Thoracic aorta (tissue), 2 donors: ENCODE results near the gene BCL2L1. TPM values are rescaled to one million over a fixed set of nuclear protein-coding genes. Genes with fewer than 3 reads are reported as not detected.

Experiments
- ATAC-seq: fragments of 150-250 bp; one replicate; pipeline ENCODE4 v1.8.0; 2017; ENCODE audit warnings: low read depth; ENCODE audit not compliant: insufficient number of reproducible peaks, low FRiP score
- DNase-seq: peaks from one replicate; pipeline ENCODE4 v3.0.0-alpha.2; 2020; ENCODE audit warnings: low spot score
- H3K27ac ChIP-seq, 2 donors: fragments of 200-600 bp; sonication (generic); 1 replicate in 1 of 2; 2 replicates in 1 of 2; pipeline ENCODE4 v1.5.1; 2016; ENCODE audit warnings: mild to moderate bottlenecking in 2 of 2, moderate library complexity in 2 of 2
- H3K27me3 ChIP-seq: fragments of 200-600 bp; sonication (generic); replicated peaks from 2 replicates; pipeline ENCODE4 v1.6.0; 2016; ENCODE audit warnings: mild to moderate bottlenecking; ENCODE audit not compliant: insufficient read depth
- H3K36me3 ChIP-seq: fragments of 200-600 bp; sonication (generic); one replicate; pipeline ENCODE4 v1.5.1; 2016
- H3K4me1 ChIP-seq, 2 donors: fragments of 200-600 bp; sonication (generic); 1 replicate in 1 of 2; 2 replicates in 1 of 2; pipeline versions ENCODE4 v1.5.1 to v1.6.0; 2016; ENCODE audit warnings: low read depth in 2 of 2, mild to moderate bottlenecking in 1 of 2; ENCODE audit not compliant: control insufficient read depth in 1 of 2
- H3K4me3 ChIP-seq: fragments of 200-600 bp; sonication (generic); 2 replicates; pipeline ENCODE4 v1.5.1; 2016; ENCODE audit warnings: mild to moderate bottlenecking
- H3K9me3 ChIP-seq: fragments of 200-600 bp; sonication (generic); 2 replicates; pipeline ENCODE4 v1.5.1; 2016
- CTCF ChIP-seq: fragments of 200-600 bp; sonication (generic); IDR thresholded peaks from one replicate; pipeline ENCODE4 v1.5.1; 2019; ENCODE audit warnings: antibody characterized with exemption
- total RNA-seq, 2 donors: library from RNA; depleted of rRNA; stranded (reverse); fragments of >200 nt; gene quantifications; one replicate each; pipeline versions ENCODE4 v1.1.0 to v1.2.3, GENCODE V29; 2016

Gene BCL2L1
- total RNA-seq, 2 donors from 2014 or later: 137 to 187 TPM

DNA sequence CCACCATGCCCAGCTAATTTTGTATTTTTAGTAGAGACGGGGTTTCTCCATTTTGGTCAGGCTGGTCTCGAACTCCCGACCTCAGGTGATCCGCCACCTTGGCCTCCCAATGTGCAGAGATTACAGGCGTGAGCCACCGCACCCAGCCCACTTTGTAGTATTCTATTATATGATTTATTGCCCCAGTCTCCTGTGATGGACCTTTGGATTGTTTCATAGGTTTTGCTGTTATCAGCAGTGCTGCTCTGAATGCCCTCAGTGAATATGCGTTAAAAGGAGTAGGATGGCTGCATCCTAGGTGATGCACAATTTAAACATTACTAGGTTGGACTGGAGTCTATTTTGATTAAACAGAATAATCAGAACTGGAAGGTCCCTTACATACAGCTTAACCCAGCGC, 107.3 kb downstream of the BCL2L1 start:
- no peak for TF ChIP-seq CTCF
- Histone ChIP-seq H3K36me3 (no peaks in the 10 kb centered on the region), H3K27me3 (no peaks in the 10 kb centered on the region), H3K4me1 (peaks cover 0 to 4% of the 10 kb centered on the region in 2 donors), H3K4me3 (no peak overlapping the region), H3K9me3 (no peaks in the 10 kb centered on the region), H3K27ac (no peak overlapping the region)
- no peak for ATAC-seq
- DNase-seq: no peak

Other genes starting within 250 kb of the BCL2L1 start
- gene DEFB124, start 247.7 kb downstream of the BCL2L1 start, total RNA-seq: not detected
- gene REM1, start 247.6 kb downstream of the BCL2L1 start, total RNA-seq: 1 to 10 TPM; 4.3 TPM
- 10 to 100 TPM; 71.6 to 76.7 TPM for gene HM13, start 208.4 kb downstream of the BCL2L1 start, total RNA-seq
- gene ID1, start 117.6 kb downstream of the BCL2L1 start, total RNA-seq: 100 to 1,000 TPM; 310 to 944 TPM
- gene COX4I2, start 85.0 kb downstream of the BCL2L1 start, total RNA-seq: 1 to 10 TPM in 1 of 2 donors, not detected in 1; 4.9 TPM
- gene TPX2, start 16.4 kb upstream of the BCL2L1 start, total RNA-seq: 1 to 10 TPM; 1.5 TPM
- gene MYLK2, start 96.5 kb upstream of the BCL2L1 start, total RNA-seq: not detected
- 10 to 100 TPM; 13.9 to 44.5 TPM for gene FOXS1, start 122.7 kb upstream of the BCL2L1 start, total RNA-seq
- 1 to 10 TPM; 3.9 to 5.6 TPM for gene DUSP15, start 147.7 kb upstream of the BCL2L1 start, total RNA-seq
- gene TTLL9, start 147.8 kb upstream of the BCL2L1 start, total RNA-seq: not detected
- gene PDRG1, start 229.2 kb upstream of the BCL2L1 start, total RNA-seq: 1 to 10 TPM; 3.0 to 4.7 TPM
- gene XKR7, start 245.3 kb upstream of the BCL2L1 start, total RNA-seq: not detected